K562 (cell line): ENCODE results near the gene ANKRD31. TPM values are rescaled to one million over a fixed set of nuclear protein-coding genes. Genes with fewer than 3 reads are reported as not detected.

Source experiments
- ATAC-seq: fragments of 200-7000 bp; cut with Tn5 transposase; 3 replicates; pipeline ENCODE4 v1.9.1; 2020; ENCODE audit warnings: moderate library complexity
- BruUV-seq: library from RNA; stranded (reverse); fragments of 400-500 nt; replicated peaks from 2 replicates; lab custom pipeline; 2021; lab: Mats Ljungman, UMichigan
- CTCF ChIA-PET: fragments of 300-600 bp; formaldehyde crosslinking; extraction: SDS; loops from one replicate; lab custom pipeline; 2021; ENCODE audit warnings: low intra/inter-chr PET ratio; lab: Yijun Ruan, JAX
- POLR2A ChIA-PET: fragments of 300-600, 350-650 bp; sonication (Branson Sonifier 250); formaldehyde crosslinking; extraction: SDS; loops from one replicate; lab custom pipeline; 2021; ENCODE audit warnings: antibody characterized with exemption, inconsistent platforms; lab: Yijun Ruan, JAX
- DNase-seq, 4 experiments: peaks; one replicate each; pipeline versions ENCODE4 v3.0.0 to v3.0.0-alpha.2; 2011 to 2018; ENCODE audit warnings: low spot score in 3 of 4, mixed read lengths in 3 of 4; ENCODE audit errors: extremely low read depth in 1 of 4
- FAIRE-seq: peaks from 2 replicates; lab custom pipeline; 2011; peaks lifted over from hg19 to GRCh38; lab: Jason Lieb, UNC
- H2AFZ ChIP-seq: 2 replicates; pipeline ENCODE4 v1.6.0; 2011; ENCODE audit warnings: low read depth, low read length, control low read depth, inconsistent platforms
- H3K27ac ChIP-seq: fragments of 200-600 bp; 3 replicates; pipeline ENCODE4 v1.8.0; 2011; ENCODE audit warnings: low read depth, mild to moderate bottlenecking, control low read depth, inconsistent platforms, low read length, moderate library complexity, mixed read lengths; ENCODE audit errors: extremely low read depth
- H3K27me3 ChIP-seq, 2 experiments: fragments of 300-600 bp in 1 of 2; 2 replicates in 1 of 2; 3 replicates in 1 of 2; pipeline versions ENCODE4 v1.6.0 to v1.8.0; 2011; ENCODE audit warnings: inconsistent platforms in 2 of 2, low read length in 2 of 2, mild to moderate bottlenecking in 1 of 2, mixed read lengths in 1 of 2, moderate library complexity in 1 of 2; ENCODE audit not compliant: control insufficient read depth in 2 of 2, insufficient read depth in 2 of 2
- H3K36me3 ChIP-seq: fragments of 300-600 bp; 3 replicates; pipeline ENCODE4 v1.8.0; 2011; ENCODE audit warnings: mild to moderate bottlenecking, low read length, inconsistent platforms; ENCODE audit not compliant: control insufficient read depth, insufficient read depth
- H3K4me1 ChIP-seq, 2 experiments: fragments of 200-600 bp in 1 of 2; replicated peaks in 1 of 2; 2 replicates in 1 of 2; 3 replicates in 1 of 2; pipeline versions ENCODE4 v1.5.1 to v1.8.0; 2011; ENCODE audit warnings: inconsistent platforms in 2 of 2, low read length in 2 of 2, mild to moderate bottlenecking in 1 of 2, mixed read lengths in 1 of 2, moderate library complexity in 1 of 2; ENCODE audit not compliant: control insufficient read depth in 2 of 2, insufficient read depth in 2 of 2
- H3K4me2 ChIP-seq: 2 replicates; pipeline ENCODE4 v1.6.1; 2011; ENCODE audit warnings: low read length, control low read depth, inconsistent platforms, mixed read lengths; ENCODE audit not compliant: insufficient read depth
- H3K4me3 ChIP-seq: fragments of 200-600 bp; sonication (generic), shearing (Covaris generic); 2 replicates; pipeline ENCODE4 v1.5.1; 2016; ENCODE audit warnings: control low read depth, inconsistent platforms
- H3K79me2 ChIP-seq: fragments of 200-600 bp; 3 replicates; pipeline ENCODE4 v1.8.0; 2011; ENCODE audit warnings: low read length, inconsistent platforms; ENCODE audit not compliant: control insufficient read depth, insufficient read depth
- H3K9ac ChIP-seq, 2 experiments: 2 replicates each; pipeline versions ENCODE4 v1.6.0 to v1.6.1; 2011; ENCODE audit warnings: low read depth in 2 of 2, low read length in 2 of 2, control low read depth in 1 of 2, inconsistent platforms in 1 of 2, mild to moderate bottlenecking in 1 of 2, mixed read lengths in 1 of 2; ENCODE audit not compliant: insufficient read depth in 1 of 2
- H3K9me1 ChIP-seq: one replicate; pipeline ENCODE4 v1.6.0; 2011; ENCODE audit warnings: inconsistent platforms, mild to moderate bottlenecking, low read length, moderate library complexity; ENCODE audit not compliant: control insufficient read depth, insufficient read depth
- H3K9me3 ChIP-seq: replicated peaks from 2 replicates; pipeline ENCODE4 v1.5.1; 2011; ENCODE audit warnings: low read depth, low read length, inconsistent platforms; ENCODE audit not compliant: control insufficient read depth, insufficient read depth
- H4K20me1 ChIP-seq: replicated peaks from 2 replicates; pipeline ENCODE4 v1.6.1; 2011; ENCODE audit warnings: low read length, inconsistent platforms, mixed read lengths; ENCODE audit not compliant: control insufficient read depth, insufficient read depth
- CEBPG ChIP-seq, 3 experiments: fragments of 200-800 bp in 1 of 3; sonication (Bioruptor generic) in 1 of 3; sonication (generic) in 1 of 3; formaldehyde crosslinking in 1 of 3; IDR thresholded peaks in 2 of 3; conservative IDR thresholded peaks in 1 of 3; 2 replicates each; pipeline versions ENCODE4 v1.6.1 to v1.8.0; 2016 to 2022; ENCODE audit warnings: missing compliant biosample characterization in 2 of 3, missing genetic modification characterization in 2 of 3, mild to moderate bottlenecking in 1 of 3, missing genetic modification reagents in 1 of 3
- CXXC5 ChIP-seq: fragments of 250-450 bp; sonication (Bioruptor Pico); IDR thresholded peaks from 2 replicates; pipeline ENCODE4 v1.8.0; 2022; ENCODE audit warnings: inconsistent platforms, mild to moderate bottlenecking, moderate library complexity
- HIVEP1 ChIP-seq: fragments of 250-450 bp; sonication (Bioruptor Pico); IDR thresholded peaks from 2 replicates; pipeline ENCODE4 v1.4.0; 2020; ENCODE audit warnings: mild to moderate bottlenecking
- KLF1 ChIP-seq: fragments of 450-650 bp; IDR thresholded peaks from 2 replicates; pipeline ENCODE4 v1.6.1; 2016; ENCODE audit warnings: missing genetic modification characterization, missing compliant biosample characterization
- MEF2D ChIP-seq: conservative IDR thresholded peaks from 2 replicates; pipeline ENCODE4 v1.6.1; 2016; ENCODE audit warnings: low read depth, missing genetic modification characterization, missing compliant biosample characterization
- PCBP2 ChIP-seq: fragments of 200-400 bp; formaldehyde crosslinking; IDR thresholded peaks from 2 replicates; pipeline ENCODE4 v1.6.1; 2018; ENCODE audit warnings: low read length, low read depth, mild to moderate bottlenecking, moderate library complexity; ENCODE audit not compliant: poor library complexity, severe bottlenecking
- POLR2H ChIP-seq: IDR thresholded peaks from 2 replicates; pipeline ENCODE4 v1.6.1; 2016; ENCODE audit warnings: missing genetic modification characterization, low read depth, mild to moderate bottlenecking, control low read depth, missing compliant biosample characterization, moderate library complexity
- TAF1 ChIP-seq: IDR thresholded peaks from 2 replicates; pipeline ENCODE4 v1.6.1; 2011; ENCODE audit warnings: mild to moderate bottlenecking, low read length, moderate library complexity; ENCODE audit not compliant: insufficient read depth, control insufficient read depth, severe bottlenecking; ENCODE audit errors: extremely low read depth
- TEAD1 ChIP-seq, 2 experiments: fragments of 450-650 bp in 1 of 2; sonication (generic) in 1 of 2; formaldehyde crosslinking; IDR thresholded peaks; 2 replicates each; pipeline versions ENCODE4 v1.4.0 to v1.8.0; 2020 to 2022; ENCODE audit warnings: mild to moderate bottlenecking in 2 of 2, missing genetic modification reagents in 1 of 2
- TFAP4 ChIP-seq: sonication (generic); formaldehyde crosslinking; IDR thresholded peaks from 2 replicates; pipeline ENCODE4 v1.8.0; 2022; ENCODE audit warnings: missing genetic modification reagents, mild to moderate bottlenecking, moderate library complexity, borderline replicate concordance
- ZNF76 ChIP-seq: fragments of 250-450 bp; sonication (Bioruptor Pico); IDR thresholded peaks from 2 replicates; pipeline ENCODE4 v1.4.0; 2020; ENCODE audit warnings: mild to moderate bottlenecking, moderate library complexity, borderline replicate concordance
- WGBS: fragments of 100-300 bp; shearing (Covaris generic); methylation state at CpG from one replicate; pipeline ENCODE4 v1.1.6; 2016; ENCODE audit warnings: low coverage, mixed read lengths; ENCODE audit not compliant: insufficient coverage; ENCODE audit errors: missing lambda C conversion rate; 5-methylcytosine and 5-hydroxymethylcytosine counted together
- in situ Hi-C: fragments of 300-500 bp; cut with MboI; formaldehyde crosslinking; loops from 4 replicates; pipeline ENCODE4 v1.15.0; 2018; ENCODE audit warnings: inconsistent platforms, mixed read lengths
- intact Hi-C: fragments of 100-400 bp; cut with micrococcal nuclease; formaldehyde crosslinking; loops from 2 replicates; pipeline ENCODE4 v1.14.2; 2022
- polyA plus RNA-seq, 8 experiments: library from polyadenylated mRNA; depleted of rRNA in 4 of 8; stranded (reverse) in 5 of 8; unstranded in 3 of 8; fragments of >200 nt; fragmentation: Nextera tagmentation in 2 of 8; fragmentation: Illumina TruSeq in 1 of 8; extraction: Ambion mirVana in 2 of 8; extraction: Trizol in 1 of 8; gene quantifications; 2 replicates each; pipeline versions ENCODE4 v1.2.1 to v1.2.3, GENCODE V29; 2011 to 2014; ENCODE audit warnings: inconsistent platforms in 1 of 8, missing spikeins in 1 of 8
- total RNA-seq, 7 experiments: library from RNA; depleted of rRNA in 6 of 7; stranded (reverse); fragments of >200 nt in 6 of 7; fragmentation: Illumina TruSeq in 2 of 7; extraction: Trizol in 2 of 7; gene quantifications; 2 replicates each; pipeline versions ENCODE4 v1.2.1 to v1.2.3, GENCODE V29; 2011 to 2021; ENCODE audit warnings: low replicate concordance in 1 of 7
- TF ChIP-seq, protein P1 (sequence below): IDR thresholded peaks from 2 replicates; pipeline ENCODE4 v1.6.1; 2012; ENCODE audit warnings: low read depth, low read length, improper control_type of control experiment, borderline replicate concordance

ANKRD31 gene
- total and polyA plus RNA-seq, 9 of the 15 experiments (the other 6 are each of a cell fraction or from before 2014, with no cell fraction given): under 0.01 to 0.11 (median 0.05) TPM; not detected in 1

GRCh38 chr5:75275756-75276155 lies 39.1 kb upstream of the ANKRD31 start:
- Histone ChIP-seq H4K20me1 (no peaks in the 10 kb centered on the region), H3K4me3 (no peak overlapping the region), H2AFZ (no peak overlapping the region), H3K4me2 (no peak overlapping the region), H3K27me3 (no peaks in the 10 kb centered on the region; a peak in 1 of 5 replicates), H3K27ac (no peak overlapping the region), H3K4me1 (no peaks in the 10 kb centered on the region), H3K36me3 (no peaks in the 10 kb centered on the region), H3K79me2 (no peaks in the 10 kb centered on the region), H3K9ac (no peak overlapping the region), H3K9me1 (no peaks in the 10 kb centered on the region), H3K9me3 (no peaks in the 10 kb centered on the region)
- CTCF ChIA-PET: interaction anchor here (0.6 kb wide), 1 partner anchor 461 kb away, joined by 3 read pairs; no protein-coding TSS in a partner anchor
- FAIRE-seq (no peak), ATAC-seq (no peak), DNase-seq (no peak)
- WGBS: 0% methylated on average over 2 of the region's 3 CpGs
- BruUV-seq: no TSS peak
- in situ Hi-C loops (no loop called here), intact Hi-C loops (no loop called here)
- POLR2A ChIA-PET: no interaction called here
- no peak for TF ChIP-seq CXXC5
- no peak for TF ChIP-seq HIVEP1
- TF ChIP-seq PCBP2: no peak
- TF ChIP-seq CEBPG (CRISPR knock-in tag; IDR thresholded peaks at IDR 0.05): no peak
- no peak for TF ChIP-seq CEBPG (tag; conservative IDR thresholded peaks at IDR 0.05 in 1 of 2, IDR thresholded peaks at IDR 0.05 in 1 of 2)
- no peak for TF ChIP-seq TFAP4 (CRISPR knock-in tag)
- TF ChIP-seq MEF2D (tag): no peak
- TF ChIP-seq ZNF76 (CRISPR knock-in tag): no peak
- TF ChIP-seq TEAD1 (CRISPR knock-in tag; IDR thresholded peaks at IDR 0.05): no peak
- TF ChIP-seq POLR2H (tag): no peak
- TF ChIP-seq, protein P1, sequence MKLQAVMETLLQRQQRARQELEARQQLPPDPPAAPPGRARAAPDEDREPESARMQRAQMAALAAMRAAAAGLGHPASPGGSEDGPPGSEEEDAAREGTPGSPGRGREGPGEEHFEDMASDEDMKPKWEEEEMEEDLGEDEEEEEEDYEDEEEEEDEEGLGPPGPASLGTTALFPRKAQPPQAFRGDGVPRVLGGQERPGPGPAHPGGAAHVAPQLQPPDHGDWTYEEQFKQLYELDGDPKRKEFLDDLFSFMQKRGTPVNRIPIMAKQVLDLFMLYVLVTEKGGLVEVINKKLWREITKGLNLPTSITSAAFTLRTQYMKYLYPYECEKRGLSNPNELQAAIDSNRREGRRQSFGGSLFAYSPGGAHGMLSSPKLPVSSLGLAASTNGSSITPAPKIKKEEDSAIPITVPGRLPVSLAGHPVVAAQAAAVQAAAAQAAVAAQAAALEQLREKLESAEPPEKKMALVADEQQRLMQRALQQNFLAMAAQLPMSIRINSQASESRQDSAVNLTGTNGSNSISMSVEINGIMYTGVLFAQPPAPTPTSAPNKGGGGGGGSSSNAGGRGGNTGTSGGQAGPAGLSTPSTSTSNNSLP: no peak
- no peak for TF ChIP-seq TAF1
- no peak for TF ChIP-seq KLF1
